GM12878 (cell line): ENCODE results near the gene PDE7B. TPM values are rescaled to one million over a fixed set of nuclear protein-coding genes. Genes with fewer than 3 reads are reported as not detected.

Experiments
- ATAC-seq: fragments of 200-7000 bp; cut with Tn5 transposase; 3 replicates; pipeline ENCODE4 v1.9.1; 2020; ENCODE audit warnings: mild to moderate bottlenecking, moderate library complexity
- BruUV-seq: library from RNA; stranded (reverse); fragments of 400-500 nt; replicated peaks from 2 replicates; lab custom pipeline; 2021; lab: Mats Ljungman, UMichigan
- CTCF ChIA-PET: fragments of 300-600 bp; sonication (Branson Sonifier 250); formaldehyde crosslinking; extraction: SDS; loops from one replicate; lab custom pipeline; 2021; ENCODE audit warnings: inconsistent platforms; lab: Yijun Ruan, JAX
- POLR2A ChIA-PET: fragments of 350-600 bp; formaldehyde crosslinking; extraction: SDS; loops from one replicate; lab custom pipeline; 2021; ENCODE audit warnings: inconsistent platforms; lab: Charles Lee
- RAD21 ChIA-PET: fragments of 300-600 bp; sonication (Branson Sonifier 250); formaldehyde crosslinking; loops from one replicate; lab custom pipeline; 2023; ENCODE audit warnings: antibody characterized with exemption; ENCODE audit not compliant: unreplicated experiment; lab: Charles Lee
- SMC1A ChIA-PET: fragments of 300-600 bp; sonication (Branson Sonifier 250); formaldehyde crosslinking; loops from one replicate; lab custom pipeline; 2023; ENCODE audit not compliant: unreplicated experiment, uncharacterized antibody; lab: Charles Lee
- DNase-seq: peaks from one replicate; pipeline ENCODE4 v3.0.0-alpha.2; 2011; ENCODE audit warnings: low read depth, low spot score
- FAIRE-seq: peaks from 3 replicates; lab custom pipeline; 2011; peaks lifted over from hg19 to GRCh38; lab: Jason Lieb, UNC
- H2AFZ ChIP-seq: 2 replicates; pipeline ENCODE4 v1.6.0; 2011; ENCODE audit warnings: low read depth, low read length, control low read depth; ENCODE audit not compliant: control insufficient read depth
- H3K27ac ChIP-seq: 2 replicates; pipeline ENCODE4 v1.5.1; 2011; ENCODE audit warnings: control low read depth; ENCODE audit not compliant: control insufficient read depth, insufficient read depth
- H3K27me3 ChIP-seq, 2 experiments: replicated peaks in 1 of 2; 2 replicates each; pipeline versions ENCODE4 v1.6.0 to v1.6.1; 2011; ENCODE audit warnings: low read length in 1 of 2; ENCODE audit not compliant: control insufficient read depth in 2 of 2, insufficient read depth in 2 of 2
- H3K36me3 ChIP-seq, 2 experiments: 2 replicates each; pipeline ENCODE4 v1.5.1; 2011; ENCODE audit warnings: low read length in 1 of 2; ENCODE audit not compliant: control insufficient read depth in 2 of 2, insufficient read depth in 2 of 2
- H3K4me1 ChIP-seq: 2 replicates; pipeline ENCODE4 v1.6.1; 2011; ENCODE audit warnings: mild to moderate bottlenecking, low read length, moderate library complexity, mixed read lengths; ENCODE audit not compliant: control insufficient read depth, insufficient read depth
- H3K4me2 ChIP-seq: 2 replicates; pipeline ENCODE4 v1.6.0; 2011; ENCODE audit warnings: control low read depth; ENCODE audit not compliant: control insufficient read depth, insufficient read depth
- H3K4me3 ChIP-seq: fragments of 200-600 bp; sonication (generic); 2 replicates; pipeline ENCODE4 v1.5.1; 2016
- H3K79me2 ChIP-seq: 2 replicates; pipeline ENCODE4 v1.6.0; 2011; ENCODE audit warnings: low read length; ENCODE audit not compliant: control insufficient read depth, insufficient read depth
- H3K9ac ChIP-seq: 2 replicates; pipeline ENCODE4 v1.8.0; 2011; ENCODE audit warnings: low read length, control low read depth, mixed read lengths; ENCODE audit not compliant: control insufficient read depth, insufficient read depth
- H3K9me3 ChIP-seq: replicated peaks from 3 replicates; pipeline ENCODE4 v1.5.1; 2011; ENCODE audit warnings: mild to moderate bottlenecking, low read length; ENCODE audit not compliant: control insufficient read depth, insufficient read depth
- H4K20me1 ChIP-seq: 2 replicates; pipeline ENCODE4 v1.6.0; 2011; ENCODE audit not compliant: control insufficient read depth, insufficient read depth
- JUNB ChIP-seq: IDR thresholded peaks from 2 replicates; pipeline ENCODE4 v1.6.1; 2016; ENCODE audit warnings: antibody characterized with exemption, mild to moderate bottlenecking
- MYB ChIP-seq: fragments of 150-350 bp; IDR thresholded peaks from 2 replicates; pipeline ENCODE4 v1.6.1; 2014; ENCODE audit warnings: mild to moderate bottlenecking, low read depth, low read length, borderline replicate concordance
- NFYA ChIP-seq: IDR thresholded peaks from 2 replicates; pipeline ENCODE4 v1.6.1; 2011; ENCODE audit warnings: low read depth, mild to moderate bottlenecking, low read length, improper control_type of control experiment, borderline replicate concordance
- NFYB ChIP-seq: IDR thresholded peaks from 2 replicates; pipeline ENCODE4 v1.6.1; 2011; ENCODE audit warnings: low read depth, mild to moderate bottlenecking, low read length, improper control_type of control experiment, moderate library complexity; ENCODE audit not compliant: insufficient read depth
- NRF1 ChIP-seq: conservative IDR thresholded peaks from 2 replicates; pipeline ENCODE4 v1.6.1; 2011; ENCODE audit warnings: mild to moderate bottlenecking, low read depth, low read length, improper control_type of control experiment
- STAT1 ChIP-seq: fragments of 450-650 bp; conservative IDR thresholded peaks from 2 replicates; pipeline ENCODE4 v1.6.1; 2014; ENCODE audit warnings: antibody characterized with exemption, mild to moderate bottlenecking
- ZNF207 ChIP-seq: fragments of 450-650 bp; IDR thresholded peaks from 2 replicates; pipeline ENCODE4 v1.6.1; 2014; ENCODE audit warnings: antibody characterized with exemption, mild to moderate bottlenecking, borderline replicate concordance
- WGBS: methylation state at CpG from one replicate; pipeline ENCODE4 v1.1.6; 2016; ENCODE audit warnings: low lambda C conversion rate; ENCODE audit not compliant: insufficient replicate concordance, insufficient coverage; ENCODE audit errors: missing lambda C conversion rate; 5-methylcytosine and 5-hydroxymethylcytosine counted together
- in situ Hi-C: fragments of 300-500 bp; cut with MboI; formaldehyde crosslinking; loops from 9 replicates; pipeline ENCODE4 v1.14.3; 2018; ENCODE audit warnings: mixed read lengths
- intact Hi-C: fragments of 100-400 bp; cut with micrococcal nuclease; formaldehyde crosslinking; loops from one replicate; pipeline ENCODE4 v1.14.2; 2022; ENCODE audit not compliant: unreplicated experiment
- polyA plus RNA-seq, 11 experiments: library from polyadenylated mRNA; depleted of rRNA in 4 of 11; unstranded in 6 of 11; stranded (reverse) in 5 of 11; fragments of >200 nt; fragmentation: Nextera tagmentation in 4 of 11; fragmentation: Illumina TruSeq in 1 of 11; extraction: Ambion mirVana in 4 of 11; extraction: Trizol in 1 of 11; gene quantifications; 1 replicate in 1 of 11; 2 replicates in 10 of 11; pipeline versions ENCODE4 v1.2.1 to v1.2.3, GENCODE V29; 2011 to 2016; ENCODE audit warnings: inconsistent platforms in 2 of 11, missing spikeins in 2 of 11, low read depth in 1 of 11
- total RNA-seq, 4 experiments: library from RNA; depleted of rRNA in 3 of 4; stranded (reverse); fragments of >200 nt in 3 of 4; fragmentation: Illumina TruSeq in 1 of 4; extraction: Trizol in 1 of 4; gene quantifications; 2 replicates each; pipeline versions ENCODE4 v1.2.1 to v1.2.3, GENCODE V29; 2013 to 2021
- TF ChIP-seq, protein P1 (sequence below): fragments of 450-650 bp; conservative IDR thresholded peaks from 2 replicates; pipeline ENCODE4 v1.6.1; 2017; ENCODE audit warnings: mild to moderate bottlenecking, moderate library complexity
- TF ChIP-seq, protein P2 (sequence below): IDR thresholded peaks from 2 replicates; pipeline ENCODE4 v1.6.1; 2012; ENCODE audit warnings: low read depth, low read length, improper control_type of control experiment
- TF ChIP-seq, protein P3 (sequence below): fragments of 450-650 bp; IDR thresholded peaks from 2 replicates; pipeline ENCODE4 v1.6.1; 2016; ENCODE audit warnings: mild to moderate bottlenecking, moderate library complexity, borderline replicate concordance

PDE7B gene
- total and polyA plus RNA-seq, 10 of the 15 experiments (the other 5 are each of a cell fraction or from before 2014, with no cell fraction given), result not detected

DNA sequence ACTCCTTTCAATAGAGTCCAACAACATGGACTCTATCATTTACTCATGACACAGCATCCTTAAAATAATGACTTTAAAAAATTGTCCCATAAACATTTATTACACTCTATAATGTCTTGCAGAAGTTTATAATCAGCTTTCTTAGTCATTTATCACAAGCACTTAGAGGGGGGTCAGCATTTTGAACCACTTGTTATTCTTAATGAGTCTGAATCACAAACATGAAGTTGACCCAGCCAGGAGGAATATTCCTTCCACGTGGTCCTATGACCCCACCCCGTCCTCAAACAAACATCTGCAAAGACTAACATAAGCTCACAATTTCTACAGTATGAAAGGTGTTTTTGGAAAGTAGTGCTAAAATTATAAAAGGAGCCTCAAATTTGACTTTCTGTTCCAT is 307.5 kb downstream of the PDE7B start (continued):
- TF ChIP-seq, protein P1, sequence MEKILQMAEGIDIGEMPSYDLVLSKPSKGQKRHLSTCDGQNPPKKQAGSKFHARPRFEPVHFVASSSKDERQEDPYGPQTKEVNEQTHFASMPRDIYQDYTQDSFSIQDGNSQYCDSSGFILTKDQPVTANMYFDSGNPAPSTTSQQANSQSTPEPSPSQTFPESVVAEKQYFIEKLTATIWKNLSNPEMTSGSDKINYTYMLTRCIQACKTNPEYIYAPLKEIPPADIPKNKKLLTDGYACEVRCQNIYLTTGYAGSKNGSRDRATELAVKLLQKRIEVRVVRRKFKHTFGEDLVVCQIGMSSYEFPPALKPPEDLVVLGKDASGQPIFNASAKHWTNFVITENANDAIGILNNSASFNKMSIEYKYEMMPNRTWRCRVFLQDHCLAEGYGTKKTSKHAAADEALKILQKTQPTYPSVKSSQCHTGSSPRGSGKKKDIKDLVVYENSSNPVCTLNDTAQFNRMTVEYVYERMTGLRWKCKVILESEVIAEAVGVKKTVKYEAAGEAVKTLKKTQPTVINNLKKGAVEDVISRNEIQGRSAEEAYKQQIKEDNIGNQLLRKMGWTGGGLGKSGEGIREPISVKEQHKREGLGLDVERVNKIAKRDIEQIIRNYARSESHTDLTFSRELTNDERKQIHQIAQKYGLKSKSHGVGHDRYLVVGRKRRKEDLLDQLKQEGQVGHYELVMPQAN, result no peak
- no peak for TF ChIP-seq NFYA
- no peak for TF ChIP-seq ZNF207

DNA sequence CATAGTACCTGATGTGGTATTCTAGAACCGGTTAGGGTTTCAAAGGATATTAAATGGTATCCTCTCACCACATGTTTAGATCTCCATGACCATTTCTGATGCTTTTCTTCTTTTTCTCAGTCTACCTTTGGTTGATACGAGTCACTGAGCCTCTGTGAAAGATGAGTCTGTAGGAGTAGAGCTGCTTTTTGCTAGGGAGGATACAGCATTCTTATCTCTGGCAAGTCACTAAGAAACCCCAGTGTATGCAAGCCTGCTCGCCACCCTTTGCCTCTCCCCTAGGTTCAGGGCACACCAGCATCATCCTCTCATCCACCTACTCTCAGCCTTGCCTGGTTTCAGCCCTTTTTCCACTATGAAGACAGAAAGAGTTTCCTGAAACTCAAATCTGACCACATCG is 308.7 kb downstream of the PDE7B start:
- no peak for ATAC-seq

More for the DNA sequence above, 308.7 kb downstream of the PDE7B start:
- Histone ChIP-seq H3K27ac (no peak overlapping the region), H3K79me2 (no peaks in the 10 kb centered on the region), H3K9me3 (no peaks in the 10 kb centered on the region), H3K4me2 (no peak overlapping the region), H3K27me3 (no peaks in the 10 kb centered on the region), H3K36me3 (no peaks in the 10 kb centered on the region), H4K20me1 (no peaks in the 10 kb centered on the region; the same call in 1 of the 2 replicates), H3K4me1 (no peaks in the 10 kb centered on the region), H3K9ac (no peak overlapping the region), H3K4me3 (no peak overlapping the region), H2AFZ (no peak overlapping the region)
- TF ChIP-seq, protein P2, sequence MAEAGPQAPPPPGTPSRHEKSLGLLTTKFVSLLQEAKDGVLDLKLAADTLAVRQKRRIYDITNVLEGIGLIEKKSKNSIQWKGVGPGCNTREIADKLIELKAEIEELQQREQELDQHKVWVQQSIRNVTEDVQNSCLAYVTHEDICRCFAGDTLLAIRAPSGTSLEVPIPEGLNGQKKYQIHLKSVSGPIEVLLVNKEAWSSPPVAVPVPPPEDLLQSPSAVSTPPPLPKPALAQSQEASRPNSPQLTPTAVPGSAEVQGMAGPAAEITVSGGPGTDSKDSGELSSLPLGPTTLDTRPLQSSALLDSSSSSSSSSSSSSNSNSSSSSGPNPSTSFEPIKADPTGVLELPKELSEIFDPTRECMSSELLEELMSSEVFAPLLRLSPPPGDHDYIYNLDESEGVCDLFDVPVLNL, result no peak
- TF ChIP-seq STAT1 (no peak), MYB (no peak), NFYB (no peak), NRF1 (no peak), JUNB (no peak)
- TF ChIP-seq, protein P3, sequence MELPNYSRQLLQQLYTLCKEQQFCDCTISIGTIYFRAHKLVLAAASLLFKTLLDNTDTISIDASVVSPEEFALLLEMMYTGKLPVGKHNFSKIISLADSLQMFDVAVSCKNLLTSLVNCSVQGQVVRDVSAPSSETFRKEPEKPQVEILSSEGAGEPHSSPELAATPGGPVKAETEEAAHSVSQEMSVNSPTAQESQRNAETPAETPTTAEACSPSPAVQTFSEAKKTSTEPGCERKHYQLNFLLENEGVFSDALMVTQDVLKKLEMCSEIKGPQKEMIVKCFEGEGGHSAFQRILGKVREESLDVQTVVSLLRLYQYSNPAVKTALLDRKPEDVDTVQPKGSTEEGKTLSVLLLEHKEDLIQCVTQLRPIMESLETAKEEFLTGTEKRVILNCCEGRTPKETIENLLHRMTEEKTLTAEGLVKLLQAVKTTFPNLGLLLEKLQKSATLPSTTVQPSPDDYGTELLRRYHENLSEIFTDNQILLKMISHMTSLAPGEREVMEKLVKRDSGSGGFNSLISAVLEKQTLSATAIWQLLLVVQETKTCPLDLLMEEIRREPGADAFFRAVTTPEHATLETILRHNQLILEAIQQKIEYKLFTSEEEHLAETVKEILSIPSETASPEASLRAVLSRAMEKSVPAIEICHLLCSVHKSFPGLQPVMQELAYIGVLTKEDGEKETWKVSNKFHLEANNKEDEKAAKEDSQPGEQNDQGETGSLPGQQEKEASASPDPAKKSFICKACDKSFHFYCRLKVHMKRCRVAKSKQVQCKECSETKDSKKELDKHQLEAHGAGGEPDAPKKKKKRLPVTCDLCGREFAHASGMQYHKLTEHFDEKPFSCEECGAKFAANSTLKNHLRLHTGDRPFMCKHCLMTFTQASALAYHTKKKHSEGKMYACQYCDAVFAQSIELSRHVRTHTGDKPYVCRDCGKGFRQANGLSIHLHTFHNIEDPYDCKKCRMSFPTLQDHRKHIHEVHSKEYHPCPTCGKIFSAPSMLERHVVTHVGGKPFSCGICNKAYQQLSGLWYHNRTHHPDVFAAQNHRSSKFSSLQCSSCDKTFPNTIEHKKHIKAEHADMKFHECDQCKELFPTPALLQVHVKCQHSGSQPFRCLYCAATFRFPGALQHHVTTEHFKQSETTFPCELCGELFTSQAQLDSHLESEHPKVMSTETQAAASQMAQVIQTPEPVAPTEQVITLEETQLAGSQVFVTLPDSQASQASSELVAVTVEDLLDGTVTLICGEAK, result no peak
- intact Hi-C loops (no loop called here), in situ Hi-C loops (no loop called here)
- CTCF ChIA-PET, result no interaction called here
- no TSS peak for BruUV-seq
- RAD21 ChIA-PET, result no interaction called here
- DNase-seq, result no peak
- WGBS, result 41% methylated on average over 4 of the region's 4 CpGs
- SMC1A ChIA-PET, result no interaction called here
- no peak for FAIRE-seq
- POLR2A ChIA-PET, result no interaction called here
